Measurements from ENCODE around the gene ERFE.

Gene ERFE

DNA sequence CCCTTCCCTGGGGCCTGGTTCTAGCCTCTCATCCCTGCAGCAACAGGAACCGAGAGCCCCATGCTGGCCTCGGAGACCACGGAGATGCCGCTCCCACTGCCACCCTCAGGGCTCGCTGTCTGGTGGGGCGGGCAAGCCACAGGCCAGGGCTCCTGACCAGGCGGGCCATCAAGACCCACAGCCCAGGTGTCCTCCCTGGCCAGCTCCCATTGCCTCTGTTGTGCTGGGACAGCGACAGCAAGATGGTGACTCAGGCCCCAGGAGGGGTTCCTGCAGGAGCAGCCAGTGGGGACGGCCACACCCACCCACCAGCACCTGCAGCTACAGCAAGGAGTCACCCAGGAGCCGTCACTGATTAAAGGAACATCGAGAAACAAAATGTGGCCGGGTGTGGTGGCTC is 12.9 kb upstream of the ERFE start:
- no peak overlapping the region for H2AFZ ChIP-seq (ENCODE audit: low read length)
- H3K36me3 ChIP-seq (ENCODE audit: insufficient read depth, low read length): no peaks in the 10 kb centered on the region
- H3F3A ChIP-seq (ENCODE audit: insufficient read depth, low read length): no peaks in the 10 kb centered on the region
- H3K9ac ChIP-seq (ENCODE audit: low read length): no peak overlapping the region
- no peaks in the 10 kb centered on the region for H3K9me3 ChIP-seq (ENCODE audit: low read length)
- no peaks in the 10 kb centered on the region for H3K9me2 ChIP-seq (ENCODE audit: low read depth, low read length)
- peaks cover 21% of the 10 kb centered on the region; the same call in 1 of the 2 replicates for H3K27me3 ChIP-seq (ENCODE audit: insufficient read depth, low read length)
- no peaks in the 10 kb centered on the region for H3K79me2 ChIP-seq (ENCODE audit: insufficient read depth, low read length)
- no peak overlapping the region for H3K27ac ChIP-seq (ENCODE audit: low read depth, low read length, poor library complexity, severe bottlenecking)
- no peak overlapping the region for H3K4me3 ChIP-seq (ENCODE audit: low read depth, low read length, poor library complexity, severe bottlenecking)
- H3K4me1 ChIP-seq (ENCODE audit: insufficient read depth, low read length, severe bottlenecking): peaks cover 4% of the 10 kb centered on the region
- no peaks in the 10 kb centered on the region for H4K20me1 ChIP-seq (ENCODE audit: insufficient read depth, low read length)
- H3K4me2 ChIP-seq (ENCODE audit: low read length): no peak overlapping the region
- TF ChIP-seq, protein P1, sequence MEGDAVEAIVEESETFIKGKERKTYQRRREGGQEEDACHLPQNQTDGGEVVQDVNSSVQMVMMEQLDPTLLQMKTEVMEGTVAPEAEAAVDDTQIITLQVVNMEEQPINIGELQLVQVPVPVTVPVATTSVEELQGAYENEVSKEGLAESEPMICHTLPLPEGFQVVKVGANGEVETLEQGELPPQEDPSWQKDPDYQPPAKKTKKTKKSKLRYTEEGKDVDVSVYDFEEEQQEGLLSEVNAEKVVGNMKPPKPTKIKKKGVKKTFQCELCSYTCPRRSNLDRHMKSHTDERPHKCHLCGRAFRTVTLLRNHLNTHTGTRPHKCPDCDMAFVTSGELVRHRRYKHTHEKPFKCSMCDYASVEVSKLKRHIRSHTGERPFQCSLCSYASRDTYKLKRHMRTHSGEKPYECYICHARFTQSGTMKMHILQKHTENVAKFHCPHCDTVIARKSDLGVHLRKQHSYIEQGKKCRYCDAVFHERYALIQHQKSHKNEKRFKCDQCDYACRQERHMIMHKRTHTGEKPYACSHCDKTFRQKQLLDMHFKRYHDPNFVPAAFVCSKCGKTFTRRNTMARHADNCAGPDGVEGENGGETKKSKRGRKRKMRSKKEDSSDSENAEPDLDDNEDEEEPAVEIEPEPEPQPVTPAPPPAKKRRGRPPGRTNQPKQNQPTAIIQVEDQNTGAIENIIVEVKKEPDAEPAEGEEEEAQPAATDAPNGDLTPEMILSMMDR (IDR thresholded peaks at IDR 0.05; ENCODE audit: low read length): no peak
- no peak for TF ChIP-seq EZH2 (IDR thresholded peaks at IDR 0.05; ENCODE audit: borderline replicate concordance, low read length)

DNA sequence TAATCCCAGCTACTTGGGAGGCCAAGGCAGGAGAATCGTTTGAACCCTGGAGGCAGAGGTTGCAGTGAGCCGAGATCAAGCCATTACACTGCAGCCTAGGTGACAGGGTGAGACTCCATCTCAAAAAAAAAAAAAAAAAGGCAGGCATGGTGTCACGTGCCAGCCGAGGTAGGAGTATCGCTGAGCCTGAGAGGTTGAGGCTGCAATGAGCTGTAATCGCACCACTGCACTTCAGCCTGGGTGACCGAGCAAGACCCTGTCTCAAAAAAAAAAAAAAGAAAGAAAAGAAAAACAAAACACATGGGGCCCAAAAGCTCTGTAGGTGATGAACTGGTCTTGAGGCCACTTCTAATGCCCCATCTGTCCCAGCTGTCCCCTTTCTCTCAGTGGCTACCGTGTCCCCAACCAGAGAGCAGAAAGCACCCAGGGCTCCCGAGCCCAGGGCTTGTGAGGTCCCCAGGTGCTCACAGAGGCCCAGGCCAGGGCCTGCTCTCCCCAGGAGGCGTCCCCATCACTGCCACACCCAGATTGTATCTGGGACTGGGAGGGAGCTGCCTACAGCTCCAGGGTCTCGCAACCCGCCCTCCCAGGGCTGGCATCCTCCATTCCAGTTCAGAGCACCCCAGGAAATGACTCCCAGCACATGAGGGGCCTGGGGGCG is 11.8 kb upstream of the ERFE start:
- TF ChIP-seq, protein P1 (IDR thresholded peaks at IDR 0.05; ENCODE audit: low read length): no peak
- no peak for TF ChIP-seq EZH2 (IDR thresholded peaks at IDR 0.05; ENCODE audit: borderline replicate concordance, low read length)
- no peak overlapping the region for H3K27ac ChIP-seq (ENCODE audit: low read depth, low read length, poor library complexity, severe bottlenecking)
- no peak overlapping the region for H3K4me3 ChIP-seq (ENCODE audit: low read depth, low read length, poor library complexity, severe bottlenecking)
- H2AFZ ChIP-seq (ENCODE audit: low read length): no peak overlapping the region
- no peaks in the 10 kb centered on the region for H3K9me3 ChIP-seq (ENCODE audit: low read length)
- no peaks in the 10 kb centered on the region for H3F3A ChIP-seq (ENCODE audit: insufficient read depth, low read length)
- no peak overlapping the region for H3K9ac ChIP-seq (ENCODE audit: low read length)
- no peak overlapping the region for H3K4me2 ChIP-seq (ENCODE audit: low read length)
- H3K36me3 ChIP-seq (ENCODE audit: insufficient read depth, low read length): no peaks in the 10 kb centered on the region
- no peaks in the 10 kb centered on the region for H3K79me2 ChIP-seq (ENCODE audit: insufficient read depth, low read length)
- peaks cover 4% of the 10 kb centered on the region for H3K4me1 ChIP-seq (ENCODE audit: insufficient read depth, low read length, severe bottlenecking)
- H3K27me3 ChIP-seq (ENCODE audit: insufficient read depth, low read length): peaks cover 21% of the 10 kb centered on the region; the same call in 1 of the 2 replicates
- no peaks in the 10 kb centered on the region for H4K20me1 ChIP-seq (ENCODE audit: insufficient read depth, low read length)
- H3K9me2 ChIP-seq (ENCODE audit: low read depth, low read length): no peaks in the 10 kb centered on the region

DNA sequence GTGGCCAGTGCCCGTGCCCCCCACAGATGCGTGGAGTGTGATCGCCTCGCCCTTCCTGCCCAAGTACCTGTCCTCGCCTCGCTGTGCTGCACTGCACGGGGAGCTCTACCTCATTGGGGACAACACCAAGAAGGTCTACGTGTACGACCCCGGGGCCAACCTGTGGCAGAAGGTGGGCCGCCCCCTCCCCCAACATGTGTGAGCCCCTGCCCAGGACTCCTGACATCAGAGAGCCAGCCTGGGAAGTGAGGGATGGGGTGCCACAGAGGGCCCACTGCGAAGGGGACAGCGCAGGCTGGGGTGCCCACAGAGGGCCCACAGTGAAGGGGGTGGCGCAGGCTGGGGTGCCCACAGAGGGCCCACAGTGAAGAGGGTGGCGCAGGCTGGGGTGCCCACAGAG is 9.8 kb upstream of the ERFE start:
- H3K36me3 ChIP-seq (ENCODE audit: insufficient read depth, low read length): no peaks in the 10 kb centered on the region; the same call in 1 of the 2 replicates
- no peak for TF ChIP-seq EZH2 (IDR thresholded peaks at IDR 0.05; ENCODE audit: borderline replicate concordance, low read length)
- TF ChIP-seq, protein P1 (IDR thresholded peaks at IDR 0.05; ENCODE audit: low read length): no peak
- H3K4me2 ChIP-seq (ENCODE audit: low read length): no peak overlapping the region
- no peaks in the 10 kb centered on the region for H3F3A ChIP-seq (ENCODE audit: insufficient read depth, low read length)
- no peak overlapping the region for H2AFZ ChIP-seq (ENCODE audit: low read length)
- peaks cover 16% of the 10 kb centered on the region; the same call in 1 of the 2 replicates for H3K27me3 ChIP-seq (ENCODE audit: insufficient read depth, low read length)
- H3K9ac ChIP-seq (ENCODE audit: low read length): no peak overlapping the region
- H3K27ac ChIP-seq (ENCODE audit: low read depth, low read length, poor library complexity, severe bottlenecking): no peak overlapping the region
- no peaks in the 10 kb centered on the region for H3K9me2 ChIP-seq (ENCODE audit: low read depth, low read length)
- H4K20me1 ChIP-seq (ENCODE audit: insufficient read depth, low read length): no peaks in the 10 kb centered on the region
- no peak overlapping the region for H3K4me3 ChIP-seq (ENCODE audit: low read depth, low read length, poor library complexity, severe bottlenecking)
- no peaks in the 10 kb centered on the region for H3K9me3 ChIP-seq (ENCODE audit: low read length)
- no peaks in the 10 kb centered on the region for H3K79me2 ChIP-seq (ENCODE audit: insufficient read depth, low read length)
- H3K4me1 ChIP-seq (ENCODE audit: insufficient read depth, low read length, severe bottlenecking): peaks cover 4% of the 10 kb centered on the region
